Measurements from ENCODE around the gene UNC80. TPM values are rescaled to one million over a fixed set of nuclear protein-coding genes. Genes with fewer than 3 reads are reported as not detected.

The UNC80 gene
- total RNA-seq, 2 experiments from 2014 or later: not detected

- Mint-ChIP-seq H3K9me3 (ENCODE audit: low read depth) (no peaks in the 10 kb centered on the region), H3K27ac (no peak overlapping the region), H3K36me3 (no peaks in the 10 kb centered on the region), H3K4me1 (no peaks in the 10 kb centered on the region), H3K27me3 (no peaks in the 10 kb centered on the region), H3K4me3 (no peak overlapping the region)
- CTCF ChIA-PET: no interaction called here
- DNase-seq: no peak
- ATAC-seq: no peak
These were observed 52.8 kb downstream of the UNC80 start for GRCh38 chr2:209824391-209824790.

GRCh38 chr2:209830722-209831465 is 59.3 kb downstream of the UNC80 start:
- H3K27me3 Mint-ChIP-seq: no peaks in the 10 kb centered on the region
- CTCF ChIA-PET: interaction anchor here (0.7 kb wide), 1 partner anchor 10 kb away, joined by 3 read pairs; no protein-coding TSS in a partner anchor
- H3K4me3 Mint-ChIP-seq: no peak overlapping the region

DNA sequence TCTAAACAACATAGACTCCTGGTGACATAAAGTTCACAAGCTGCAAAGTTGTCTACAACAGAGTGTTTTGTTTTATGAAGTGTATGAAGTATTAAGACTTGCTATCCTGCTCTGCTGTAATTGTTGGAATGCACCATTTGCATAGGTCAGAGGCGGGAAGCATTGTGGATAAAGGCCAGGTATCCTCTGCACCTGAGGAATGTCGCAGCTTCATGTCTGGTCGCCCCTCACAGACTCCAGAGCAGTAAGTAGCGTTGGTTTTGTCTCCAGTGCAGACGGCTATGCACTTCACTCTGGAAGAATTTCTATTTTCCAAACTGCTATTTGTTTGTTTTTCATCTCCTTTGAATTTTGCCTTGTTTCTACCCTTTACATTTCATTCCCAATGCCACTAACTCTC is 63.1 kb downstream of the UNC80 start:
- Mint-ChIP-seq H3K4me3 (no peak overlapping the region), H3K27me3 (no peaks in the 10 kb centered on the region), H3K36me3 (no peaks in the 10 kb centered on the region)

More at GRCh38 chr2:209830722-209831465, 59.3 kb downstream of the UNC80 start:
- no peaks in the 10 kb centered on the region for H3K36me3 Mint-ChIP-seq
- H3K4me1 Mint-ChIP-seq: no peaks in the 10 kb centered on the region
- H3K9me3 Mint-ChIP-seq (ENCODE audit: low read depth): no peaks in the 10 kb centered on the region
- ATAC-seq: no peak
- DNase-seq: no peak
- H3K27ac Mint-ChIP-seq: no peak overlapping the region

DNA sequence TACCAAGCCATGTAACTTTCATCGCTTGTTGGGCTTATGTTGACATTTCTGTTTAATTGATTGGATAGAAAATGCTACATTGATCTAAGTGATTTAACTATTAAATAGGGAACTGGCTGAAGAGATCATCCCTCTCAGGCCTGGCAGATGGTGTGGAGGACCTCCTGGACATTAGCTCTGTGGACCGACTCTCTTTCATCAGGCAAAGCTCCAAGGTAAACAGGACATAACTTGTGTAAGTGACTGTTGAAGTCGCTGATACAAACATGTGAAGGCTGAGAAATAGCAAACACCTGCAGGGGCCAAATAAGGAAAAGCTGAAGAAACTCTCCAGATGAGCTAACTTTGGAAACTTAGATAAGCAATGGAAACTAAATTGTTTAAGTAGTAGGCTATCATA is 68.8 kb downstream of the UNC80 start:
- DNase-seq (no peak), ATAC-seq (no peak)
- no peaks in the 10 kb centered on the region for H3K4me1 Mint-ChIP-seq
- CTCF ChIA-PET: no interaction called here
- H3K27me3 Mint-ChIP-seq: no peaks in the 10 kb centered on the region
- no peak overlapping the region for H3K27ac Mint-ChIP-seq
- H3K36me3 Mint-ChIP-seq: no peaks in the 10 kb centered on the region
- H3K4me3 Mint-ChIP-seq: no peak overlapping the region
- H3K9me3 Mint-ChIP-seq (ENCODE audit: low read depth): peaks cover 2% of the 10 kb centered on the region

More for the DNA sequence above, 63.1 kb downstream of the UNC80 start:
- Mint-ChIP-seq H3K4me1 (no peaks in the 10 kb centered on the region), H3K9me3 (ENCODE audit: low read depth) (peaks cover 2% of the 10 kb centered on the region), H3K27ac (no peak overlapping the region)
- DNase-seq: no peak
- CTCF ChIA-PET: no interaction called here
- no peak for ATAC-seq

GRCh38 chr2:209845666-209846065 is 74.0 kb downstream of the UNC80 start:
- CTCF ChIA-PET: no interaction called here
- ATAC-seq (no peak), DNase-seq (no peak)
- no peak overlapping the region for H3K27ac Mint-ChIP-seq
- H3K9me3 Mint-ChIP-seq (ENCODE audit: low read depth): no peaks in the 10 kb centered on the region
- no peaks in the 10 kb centered on the region for H3K36me3 Mint-ChIP-seq
- H3K4me1 Mint-ChIP-seq: no peaks in the 10 kb centered on the region
- no peak overlapping the region for H3K4me3 Mint-ChIP-seq
- no peaks in the 10 kb centered on the region for H3K27me3 Mint-ChIP-seq

- ATAC-seq (no peak), DNase-seq (no peak)
- CTCF ChIA-PET: no interaction called here
- Mint-ChIP-seq H3K36me3 (no peaks in the 10 kb centered on the region), H3K27me3 (no peaks in the 10 kb centered on the region), H3K4me3 (no peak overlapping the region), H3K27ac (no peak overlapping the region), H3K4me1 (no peaks in the 10 kb centered on the region), H3K9me3 (ENCODE audit: low read depth) (peaks cover 2% of the 10 kb centered on the region)
These were observed 93.2 kb downstream of the UNC80 start for GRCh38 chr2:209864716-209865295.

DNA sequence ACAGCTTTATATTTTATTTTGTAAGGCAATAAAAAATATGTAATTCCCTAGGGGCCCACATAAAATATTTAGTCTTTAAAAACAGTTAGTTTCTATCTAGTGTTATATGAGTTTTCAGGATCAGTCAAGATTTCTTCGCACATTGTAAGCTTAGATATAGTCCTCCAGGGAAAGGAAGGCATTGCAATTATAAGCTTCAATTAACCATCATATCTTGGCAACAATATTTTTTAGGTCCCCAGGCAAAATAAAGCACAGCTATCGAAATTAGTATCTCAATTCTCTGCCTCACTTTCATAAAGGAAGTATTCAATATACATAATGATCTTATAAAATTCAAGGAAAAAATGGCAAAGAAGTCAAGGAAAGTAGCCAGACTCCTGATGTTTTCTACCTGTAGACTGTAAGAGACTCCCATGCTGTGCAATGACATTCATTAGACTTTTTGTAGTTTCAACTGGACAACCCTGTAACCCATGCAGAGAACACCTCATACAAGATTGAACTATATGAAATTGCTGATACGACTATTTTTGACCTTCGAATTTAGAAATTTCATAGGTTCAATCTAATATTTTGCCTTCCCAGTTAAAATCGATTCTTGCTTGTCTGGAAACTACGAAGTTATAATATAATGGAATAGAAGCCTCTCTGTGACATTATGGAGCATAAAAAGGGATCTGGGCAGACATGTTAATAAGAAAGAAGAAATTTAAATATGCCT is 96.8 kb downstream of the UNC80 start:
- Mint-ChIP-seq H3K27ac (no peak overlapping the region), H3K27me3 (no peaks in the 10 kb centered on the region), H3K4me3 (no peak overlapping the region), H3K36me3 (no peaks in the 10 kb centered on the region), H3K9me3 (ENCODE audit: low read depth) (no peaks in the 10 kb centered on the region), H3K4me1 (no peaks in the 10 kb centered on the region)
- DNase-seq (no peak), ATAC-seq (no peak)
- CTCF ChIA-PET: no interaction called here

- Mint-ChIP-seq H3K4me1 (no peaks in the 10 kb centered on the region), H3K27me3 (no peaks in the 10 kb centered on the region), H3K4me3 (no peak overlapping the region), H3K36me3 (no peaks in the 10 kb centered on the region), H3K27ac (no peak overlapping the region), H3K9me3 (ENCODE audit: low read depth) (no peaks in the 10 kb centered on the region)
- ATAC-seq (no peak), DNase-seq (no peak)
- CTCF ChIA-PET: no interaction called here
These were observed 98.4 kb downstream of the UNC80 start for GRCh38 chr2:209870067-209870466.

GRCh38 chr2:209872675-209873074 is 101.0 kb downstream of the UNC80 start:
- H3K9me3 Mint-ChIP-seq (ENCODE audit: low read depth): no peaks in the 10 kb centered on the region
- ATAC-seq: no peak
- no peak overlapping the region for H3K27ac Mint-ChIP-seq
- no peaks in the 10 kb centered on the region for H3K4me1 Mint-ChIP-seq
- H3K27me3 Mint-ChIP-seq: peaks cover 3% of the 10 kb centered on the region
- H3K36me3 Mint-ChIP-seq: no peaks in the 10 kb centered on the region
- H3K4me3 Mint-ChIP-seq: no peak overlapping the region
- no peak for DNase-seq
- CTCF ChIA-PET: no interaction called here

GRCh38 chr2:209875270-209875669 is 103.6 kb downstream of the UNC80 start:
- Mint-ChIP-seq H3K4me1 (no peaks in the 10 kb centered on the region), H3K4me3 (no peak overlapping the region), H3K27ac (no peak overlapping the region), H3K27me3 (peaks cover 3% of the 10 kb centered on the region), H3K9me3 (ENCODE audit: low read depth) (no peaks in the 10 kb centered on the region), H3K36me3 (no peaks in the 10 kb centered on the region)
- CTCF ChIA-PET: no interaction called here
- no peak for ATAC-seq
- no peak for DNase-seq

- ATAC-seq (no peak), DNase-seq (no peak)
- H3K27me3 Mint-ChIP-seq: peaks cover 3% of the 10 kb centered on the region
- H3K9me3 Mint-ChIP-seq (ENCODE audit: low read depth): no peaks in the 10 kb centered on the region
- CTCF ChIA-PET: no interaction called here
- H3K4me1 Mint-ChIP-seq: no peaks in the 10 kb centered on the region
- H3K27ac Mint-ChIP-seq: no peak overlapping the region
- H3K36me3 Mint-ChIP-seq: no peaks in the 10 kb centered on the region
- no peak overlapping the region for H3K4me3 Mint-ChIP-seq
These were observed 104.6 kb downstream of the UNC80 start for GRCh38 chr2:209876211-209876610.

DNA sequence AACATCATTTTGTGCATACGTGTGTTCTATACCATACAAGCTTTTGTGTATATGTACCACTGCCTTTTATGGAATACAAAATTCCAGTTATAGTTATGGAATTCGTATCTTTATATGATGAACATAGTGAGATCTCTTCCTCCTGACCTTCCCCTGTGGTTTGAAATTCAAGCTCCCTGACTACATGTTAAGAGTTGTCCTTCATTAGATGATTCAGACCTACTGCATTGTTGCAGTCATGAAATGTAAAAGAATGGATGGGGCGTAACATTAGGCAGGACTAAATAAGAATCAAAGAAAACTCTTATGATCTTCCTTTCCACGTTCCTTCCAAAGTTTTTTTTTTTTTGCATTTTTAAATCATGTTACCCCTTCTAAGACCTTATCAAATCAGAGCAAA is 107.1 kb downstream of the UNC80 start:
- no peaks in the 10 kb centered on the region for H3K4me1 Mint-ChIP-seq
- CTCF ChIA-PET: no interaction called here
- H3K36me3 Mint-ChIP-seq: no peaks in the 10 kb centered on the region
- H3K4me3 Mint-ChIP-seq: no peak overlapping the region
- peaks cover 3% of the 10 kb centered on the region for H3K27me3 Mint-ChIP-seq
- no peak overlapping the region for H3K27ac Mint-ChIP-seq
- no peaks in the 10 kb centered on the region for H3K9me3 Mint-ChIP-seq (ENCODE audit: low read depth)
- no peak for ATAC-seq
- no peak for DNase-seq

DNA sequence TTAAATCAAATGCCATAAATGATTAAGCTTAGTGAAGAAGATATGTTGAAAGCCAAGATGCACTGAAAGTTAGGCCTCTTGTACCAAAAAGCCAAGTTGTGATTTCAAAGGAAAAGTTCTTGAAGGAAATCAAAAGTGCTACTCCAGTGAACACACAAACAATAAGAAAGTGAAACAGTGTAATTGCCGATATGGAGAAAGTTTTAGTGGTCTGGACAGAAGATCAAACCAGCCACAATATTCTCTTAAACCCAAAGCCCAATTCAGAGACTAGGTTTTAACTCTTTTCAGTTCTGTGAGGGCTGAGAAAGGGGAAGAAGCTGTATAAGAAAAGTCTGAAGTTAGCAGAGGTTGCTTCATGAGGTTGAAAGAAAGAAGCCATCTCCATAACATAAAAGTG is 129.0 kb downstream of the UNC80 start:
- H3K4me1 Mint-ChIP-seq: no peaks in the 10 kb centered on the region
- H3K9me3 Mint-ChIP-seq (ENCODE audit: low read depth): no peaks in the 10 kb centered on the region
- CTCF ChIA-PET: no interaction called here
- H3K36me3 Mint-ChIP-seq: no peaks in the 10 kb centered on the region
- no peak overlapping the region for H3K27ac Mint-ChIP-seq
- H3K27me3 Mint-ChIP-seq: peaks cover 3% of the 10 kb centered on the region
- no peak for DNase-seq
- ATAC-seq: no peak
- H3K4me3 Mint-ChIP-seq: no peak overlapping the region

DNA sequence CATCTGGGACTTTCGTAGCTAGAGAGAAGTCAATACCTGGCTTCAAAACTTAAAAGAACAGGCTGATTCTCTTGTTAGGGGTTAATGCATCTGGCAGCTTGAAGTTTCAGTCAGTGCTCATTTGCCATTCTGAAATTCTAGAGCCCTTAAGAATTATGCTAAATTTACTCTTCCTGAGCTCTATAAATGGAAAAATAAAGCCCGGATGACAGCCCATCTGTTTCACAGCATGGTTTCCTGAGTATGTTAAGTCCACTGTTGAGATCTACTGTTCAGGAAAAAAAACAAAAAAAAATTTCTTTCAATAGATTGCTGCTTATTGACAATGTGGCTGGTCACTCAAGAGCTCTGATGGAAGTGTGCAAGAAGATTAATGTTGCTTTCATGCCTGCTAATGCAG is 129.5 kb downstream of the UNC80 start:
- no peaks in the 10 kb centered on the region for H3K36me3 Mint-ChIP-seq
- H3K27me3 Mint-ChIP-seq: peaks cover 3% of the 10 kb centered on the region
- H3K27ac Mint-ChIP-seq: no peak overlapping the region
- DNase-seq (no peak), ATAC-seq (no peak)
- no peak overlapping the region for H3K4me3 Mint-ChIP-seq
- CTCF ChIA-PET: no interaction called here
- no peaks in the 10 kb centered on the region for H3K4me1 Mint-ChIP-seq
- no peaks in the 10 kb centered on the region for H3K9me3 Mint-ChIP-seq (ENCODE audit: low read depth)
